Activated B cell treated with CpG ODN at 0.5 μM for 24 hours (primary cell): Measurements from ENCODE around the gene DNAJC25. TPM values are rescaled to one million over a fixed set of nuclear protein-coding genes. Genes with fewer than 3 reads are reported as not detected.
A peak's percentile ranks its signal among the peaks of the same experiment; 100 is the strongest.

Experiments
- ATAC-seq: fragments of 200-7000 bp; cut with Tn5 transposase; one replicate; pipeline ENCODE4 v1.10.0; 2021; ENCODE audit warnings: low read depth, mild to moderate bottlenecking, moderate library complexity
- CTCF ChIA-PET: fragments of 350-600 bp; sonication (Branson Sonifier 250); formaldehyde crosslinking; loops from one replicate; lab custom pipeline; 2021; ENCODE audit warnings: antibody characterized with exemption; lab: Charles Lee
- POLR2A ChIA-PET: fragments of 350-600 bp; sonication (Branson Sonifier 250); formaldehyde crosslinking; loops from one replicate; lab custom pipeline; 2021; ENCODE audit warnings: antibody characterized with exemption; lab: Charles Lee
- DNase-seq: peaks from one replicate; pipeline ENCODE4 v3.0.0; 2022
- H3K27ac Mint-ChIP-seq: one replicate; pipeline ENCODE4 v1.8.0; 2020; ENCODE audit warnings: mixed read lengths
- H3K27me3 Mint-ChIP-seq: one replicate; pipeline ENCODE4 v1.8.0; 2021; ENCODE audit warnings: mixed read lengths
- H3K36me3 Mint-ChIP-seq: one replicate; pipeline ENCODE4 v1.8.0; 2021; ENCODE audit warnings: low read depth, mixed read lengths
- H3K4me1 Mint-ChIP-seq: one replicate; pipeline ENCODE4 v1.8.0; 2021; ENCODE audit warnings: mixed read lengths
- H3K4me3 Mint-ChIP-seq: one replicate; pipeline ENCODE4 v1.8.0; 2020; ENCODE audit warnings: mild to moderate bottlenecking, mixed read lengths
- H3K9me3 Mint-ChIP-seq: one replicate; pipeline ENCODE4 v1.8.0; 2020; ENCODE audit warnings: mixed read lengths
- CTCF ChIP-seq: fragments of 200-600 bp; IDR thresholded peaks from one replicate; pipeline ENCODE4 v1.8.0; 2022; ENCODE audit warnings: antibody characterized with exemption, mild to moderate bottlenecking
- intact Hi-C: fragments of 100-400 bp; cut with micrococcal nuclease; formaldehyde crosslinking; loops from one replicate; pipeline ENCODE4 v1.15.1; 2024
- total RNA-seq: library from RNA; stranded (reverse); gene quantifications from 2 replicates; pipeline ENCODE4 v1.2.3, GENCODE V29; 2022

The DNAJC25 gene
- total RNA-seq, 1 donor from 2014 or later: 4.3 TPM

- CTCF ChIA-PET: interaction anchor here (0.9 kb wide), 1 partner anchor 24 kb away, joined by 3 read pairs; no protein-coding TSS in a partner anchor
- Mint-ChIP-seq H3K4me3 (no peak overlapping the region), H3K9me3 (no peaks in the 10 kb centered on the region), H3K4me1 (no peaks in the 10 kb centered on the region), H3K27ac (no peak overlapping the region), H3K36me3 (no peaks in the 10 kb centered on the region), H3K27me3 (peaks cover 14% of the 10 kb centered on the region)
- intact Hi-C loops: no loop called here
- TF ChIP-seq CTCF: no peak
- DNase-seq: no peak
- ATAC-seq: no peak
- POLR2A ChIA-PET: no interaction called here
Measured at GRCh38 chr9:111622626-111623025, 8.5 kb upstream of the DNAJC25 start.

GRCh38 chr9:111627260-111627963, 3.7 kb upstream of the DNAJC25 start:
- no peak overlapping the region for H3K4me3 Mint-ChIP-seq
- H3K27ac Mint-ChIP-seq: no peak overlapping the region

GRCh38 chr9:111628411-111628810, 2.7 kb upstream of the DNAJC25 start:
- H3K27ac Mint-ChIP-seq: no peak overlapping the region
- H3K9me3 Mint-ChIP-seq: no peaks in the 10 kb centered on the region
- ChIA-PET CTCF (no interaction called here), POLR2A (no interaction called here)
- H3K4me1 Mint-ChIP-seq: peaks cover 23% of the 10 kb centered on the region
- ATAC-seq (no peak), DNase-seq (no peak)
- H3K36me3 Mint-ChIP-seq: peaks cover 6% of the 10 kb centered on the region
- no peak for TF ChIP-seq CTCF
- no peak overlapping the region for H3K4me3 Mint-ChIP-seq
- intact Hi-C loops: no loop called here
- peaks cover under 1% of the 10 kb centered on the region for H3K27me3 Mint-ChIP-seq

More at GRCh38 chr9:111627260-111627963, 3.7 kb upstream of the DNAJC25 start:
- H3K36me3 Mint-ChIP-seq: peaks cover 6% of the 10 kb centered on the region
- peaks cover 5% of the 10 kb centered on the region for H3K27me3 Mint-ChIP-seq
- ATAC-seq (no peak), DNase-seq (no peak)
- ChIA-PET CTCF (no interaction called here), POLR2A (no interaction called here)
- peaks cover 15% of the 10 kb centered on the region for H3K4me1 Mint-ChIP-seq
- TF ChIP-seq CTCF: no peak
- intact Hi-C loops: no loop called here
- no peaks in the 10 kb centered on the region for H3K9me3 Mint-ChIP-seq

- Mint-ChIP-seq H3K4me1 (peaks cover 27% of the 10 kb centered on the region), H3K36me3 (peaks cover 12% of the 10 kb centered on the region), H3K27ac (peak overlapping the region; percentile 89), H3K9me3 (no peaks in the 10 kb centered on the region), H3K27me3 (no peaks in the 10 kb centered on the region), H3K4me3 (peak overlapping the region; percentile 95)
- ATAC-seq (peak; percentile 36), DNase-seq (no peak)
- CTCF ChIA-PET: no interaction called here
- intact Hi-C loops: loop anchor here (2.0 kb wide), 3 partner anchors 32 to 1088 kb away; partner anchors contain the start of genes INIP, PTGR1 and UGCG
- no peak for TF ChIP-seq CTCF
- POLR2A ChIA-PET: interaction anchor here (0.6 to 2.5 kb wide), 13 partner anchors 9 to 1780 kb away, joined by 3 to 17 read pairs (median 3); partner anchors contain the start of genes C9orf43, CDC26, ECPAS and GNG10
Measured at GRCh38 chr9:111630182-111630963, 761 bp upstream of the DNAJC25 start.

GRCh38 chr9:111630964-111631213, 245 bp upstream of the DNAJC25 start:
- DNase-seq: no peak
- CTCF ChIA-PET: no interaction called here
- H3K27ac Mint-ChIP-seq: peak overlapping the region; percentile 89
- peaks cover 29% of the 10 kb centered on the region for H3K4me1 Mint-ChIP-seq
- no peak for ATAC-seq
- POLR2A ChIA-PET: interaction anchor here (0.6 to 2.5 kb wide), 16 partner anchors 9 to 1779 kb away, joined by 3 to 17 read pairs (median 3); partner anchors contain the start of genes C9orf43, CDC26, ECPAS and GNG10
- H3K36me3 Mint-ChIP-seq: peaks cover 12% of the 10 kb centered on the region
- intact Hi-C loops: loop anchor here (1.0 to 2.0 kb wide), 9 partner anchors 31 to 1590 kb away; partner anchors contain the start of genes ECPAS, FKBP15, HSDL2 and INIP
- peak overlapping the region; percentile 95 for H3K4me3 Mint-ChIP-seq
- H3K9me3 Mint-ChIP-seq: no peaks in the 10 kb centered on the region
- TF ChIP-seq CTCF: no peak
- H3K27me3 Mint-ChIP-seq: no peaks in the 10 kb centered on the region
